ENCODE data around the gene KCNMB3.
A peak's percentile ranks its signal among the peaks of the same experiment; 100 is the strongest.
"Not testable (repeated sequence)": the region's sequence is repeated elsewhere in the genome, so short reads cannot be mapped to it uniquely, and the experiment has no call there.

Gene KCNMB3

GRCh38 chr3:179250803-179251476, at the start of gene KCNMB3:
TSS of gene KCNMB3 (minus strand) at chr3:179251114. CDS start at chr3:179250990, 124 bp downstream.
- DNase-seq = no peak

DNA sequence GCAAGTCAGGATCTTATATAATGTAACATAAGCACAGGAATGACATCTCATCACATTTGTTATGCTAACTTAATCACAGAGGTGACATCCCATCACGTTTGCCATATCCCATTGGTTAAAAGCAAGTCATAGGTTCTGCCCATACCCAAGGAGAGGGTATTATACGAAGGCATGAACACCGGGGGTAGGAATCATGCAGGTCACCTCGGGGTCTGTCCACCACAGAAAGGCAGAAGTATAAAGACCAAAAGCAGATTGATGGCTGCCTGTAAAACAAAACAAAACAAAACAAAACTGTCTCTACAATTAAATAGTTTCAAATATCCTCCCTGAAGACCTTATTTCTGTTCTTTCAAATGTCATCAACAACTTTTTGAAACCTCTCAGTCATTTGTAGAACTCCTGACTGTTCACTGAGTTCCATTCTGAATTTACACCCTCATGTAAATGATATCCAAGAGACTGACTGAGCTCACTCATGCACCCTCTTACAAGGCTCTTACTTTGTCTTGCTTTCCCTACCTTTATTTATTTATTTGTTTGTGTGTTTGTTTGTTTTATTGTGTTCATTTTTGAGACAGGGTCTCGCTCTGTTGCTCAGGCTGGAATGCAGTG, 49.2 kb upstream of the KCNMB3 start:
- no peak for DNase-seq

- no peak for DNase-seq
Observed at GRCh38 chr3:179299316-179299715, 48.4 kb upstream of the KCNMB3 start.

DNA sequence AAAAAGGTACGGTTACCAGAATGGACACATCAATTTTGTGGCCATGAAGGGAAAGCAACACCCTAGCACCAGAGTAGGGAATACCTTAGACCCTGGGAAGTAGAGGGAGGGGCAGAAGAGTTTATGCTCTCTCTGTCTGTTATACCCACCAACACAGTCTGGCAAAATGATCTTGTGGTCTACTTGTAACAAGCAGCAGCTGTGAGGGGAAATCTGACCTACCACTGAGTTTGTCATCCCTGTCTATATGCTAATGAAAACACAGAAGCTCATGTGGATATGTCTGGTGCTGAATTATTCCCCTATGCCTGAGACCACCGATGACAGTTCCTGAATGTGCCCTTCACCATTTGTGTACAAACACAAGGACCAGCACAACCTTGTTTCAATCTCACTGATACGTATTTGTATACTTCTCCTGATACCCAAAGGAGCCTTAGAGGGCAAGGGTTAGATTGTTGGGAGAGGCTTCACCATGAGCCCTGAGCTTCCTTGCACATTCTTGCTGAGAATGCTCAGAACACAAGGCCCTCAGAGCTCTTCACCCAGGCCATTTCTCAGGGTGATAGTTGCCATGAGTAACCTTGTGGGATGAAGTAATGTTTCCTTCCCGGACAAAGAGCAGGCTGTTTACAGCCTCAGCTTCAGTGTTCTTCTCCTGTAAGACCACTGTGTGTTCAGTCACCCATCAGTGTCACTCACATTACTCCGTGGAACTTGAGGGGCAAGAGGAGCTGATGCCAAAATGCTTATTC, 47.2 kb upstream of the KCNMB3 start:
- DNase-seq = no peak

- no peak for DNase-seq
Observed at GRCh38 chr3:179292450-179292849, 41.5 kb upstream of the KCNMB3 start.

DNA sequence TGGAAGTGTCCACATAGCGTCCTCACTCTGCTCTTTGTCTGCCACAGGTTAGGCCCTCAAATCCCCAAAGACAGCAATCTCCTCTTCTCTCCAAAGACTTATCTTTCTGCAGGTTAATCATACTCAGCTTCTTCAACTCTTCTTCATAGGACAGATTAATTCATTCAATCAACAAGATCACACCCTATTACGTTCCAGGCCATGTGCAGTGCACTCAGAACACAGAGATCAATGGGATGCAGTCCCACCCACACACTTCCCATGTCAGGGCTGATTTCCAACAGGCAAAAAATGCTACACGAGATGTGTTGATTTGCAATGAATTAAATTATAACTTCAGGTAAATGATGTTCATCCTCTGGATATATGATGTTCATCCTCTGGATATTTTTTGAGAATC, 38.4 kb upstream of the KCNMB3 start:
- DNase-seq = no peak

DNA sequence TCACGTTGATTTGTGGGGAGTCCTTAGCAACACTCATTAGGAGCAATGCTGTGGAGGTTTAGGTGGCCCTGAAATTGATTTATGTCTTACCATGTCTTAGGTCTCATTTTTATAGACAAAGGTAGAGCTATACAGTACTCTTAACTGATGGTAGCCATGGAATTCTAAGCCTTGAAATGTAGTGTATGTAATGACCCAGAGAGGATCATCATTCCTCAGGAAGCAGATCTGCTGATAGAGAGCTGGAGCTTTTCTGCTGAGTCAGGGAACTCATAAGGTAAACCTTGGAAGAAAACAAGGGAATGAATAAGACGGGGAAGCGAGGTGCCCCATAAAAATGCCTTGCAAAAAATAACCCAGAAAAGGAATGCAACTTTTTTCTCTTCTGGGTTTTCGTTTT, 37.9 kb upstream of the KCNMB3 start:
- no peak for DNase-seq

DNA sequence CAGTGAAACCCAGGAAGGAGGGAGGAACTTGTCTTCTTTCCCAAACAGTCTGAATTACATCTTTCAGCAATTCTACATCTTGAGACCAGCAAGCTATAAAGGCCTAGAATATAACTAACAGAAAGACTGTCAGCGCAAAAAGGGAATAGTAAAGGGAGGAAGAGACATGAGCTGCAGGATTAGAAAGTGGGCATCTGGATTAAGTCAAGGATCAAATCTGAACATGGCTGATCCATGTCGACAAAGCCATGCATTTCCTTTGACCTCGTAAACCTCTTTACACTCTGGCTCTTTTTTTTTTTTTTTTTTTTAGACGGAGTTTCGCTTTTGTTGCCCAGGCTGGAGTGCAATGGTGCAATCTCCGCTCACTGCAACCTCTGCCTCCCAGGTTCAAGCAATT, 35.4 kb upstream of the KCNMB3 start:
- no peak for DNase-seq

- DNase-seq = no peak
Observed at GRCh38 chr3:179281825-179282224, 30.9 kb upstream of the KCNMB3 start.

DNA sequence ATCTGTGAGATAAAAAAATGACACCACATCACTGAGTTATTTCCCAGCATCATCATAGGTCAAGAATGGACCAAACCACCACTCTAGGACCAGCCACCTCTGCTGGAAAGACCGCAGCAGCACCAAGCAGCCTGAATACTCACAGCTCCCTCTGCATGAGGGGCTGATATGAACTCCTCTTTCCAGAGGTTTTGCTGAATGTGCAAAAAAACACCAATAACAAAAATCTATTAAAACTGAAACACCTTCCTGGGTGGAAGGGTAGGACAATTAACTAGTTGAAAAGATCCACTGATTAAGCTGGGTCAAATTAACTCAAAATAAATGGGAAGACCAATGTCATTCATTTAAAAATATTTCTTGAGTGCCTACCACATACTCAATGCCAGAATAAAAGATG, 28.9 kb upstream of the KCNMB3 start:
- no peak for DNase-seq

DNA sequence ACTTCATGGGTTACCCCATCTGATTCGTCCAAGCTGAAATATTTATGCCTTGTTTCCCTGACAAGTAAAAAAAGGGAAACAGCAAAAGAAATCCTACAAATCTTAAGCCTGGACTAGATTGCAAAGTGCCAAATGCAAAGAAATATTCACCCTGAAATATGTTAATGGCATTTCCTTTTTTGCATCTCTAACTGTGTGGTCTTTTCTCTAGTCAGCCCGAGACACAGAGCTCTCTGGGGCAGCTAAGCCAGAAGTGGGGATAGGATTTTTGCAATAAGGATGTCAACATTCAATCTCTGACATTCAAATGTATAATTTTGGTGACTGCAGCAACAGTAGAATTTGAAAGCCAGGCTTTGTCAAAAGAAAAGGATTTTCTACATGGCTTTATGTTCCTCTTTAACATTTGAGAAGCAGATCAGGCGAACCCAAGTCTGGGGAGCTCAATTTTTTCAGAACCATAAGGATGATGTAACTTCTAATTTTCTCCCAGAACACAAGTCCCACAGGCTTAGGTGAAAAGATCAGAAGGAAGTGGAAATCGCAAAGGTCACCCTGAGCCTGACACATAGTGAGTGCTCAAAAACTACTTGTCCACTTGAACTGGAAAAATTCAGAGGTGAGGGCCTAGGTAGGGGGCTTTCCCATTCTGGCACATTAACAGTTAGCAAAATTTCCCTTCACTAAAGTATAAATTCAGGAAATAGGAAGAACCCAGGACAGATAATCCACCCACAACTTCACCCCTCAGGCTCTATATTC, 28.2 kb upstream of the KCNMB3 start:
- no peak for DNase-seq

- DNase-seq = no peak
Observed at GRCh38 chr3:179278151-179278550, 27.2 kb upstream of the KCNMB3 start.

DNA sequence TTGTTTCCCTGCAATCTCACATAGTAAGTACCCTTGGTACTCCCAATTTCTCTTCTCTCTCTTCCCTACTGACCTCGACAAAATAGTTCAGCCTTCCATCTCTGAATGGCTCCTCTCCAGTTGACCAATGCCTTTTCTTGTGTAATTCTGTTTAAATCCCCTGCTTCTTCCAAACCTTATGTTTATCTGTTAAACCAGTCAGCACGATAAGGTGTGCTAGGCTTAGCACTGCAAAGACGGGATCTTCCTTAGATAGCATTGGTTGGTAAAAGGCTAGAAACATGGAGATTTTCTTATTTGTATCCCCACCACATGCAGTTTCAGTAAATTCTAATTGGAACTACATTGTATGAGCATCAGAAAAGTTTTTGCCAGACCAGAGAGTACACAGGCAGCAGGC, 25.8 kb upstream of the KCNMB3 start:
- DNase-seq = no peak

DNA sequence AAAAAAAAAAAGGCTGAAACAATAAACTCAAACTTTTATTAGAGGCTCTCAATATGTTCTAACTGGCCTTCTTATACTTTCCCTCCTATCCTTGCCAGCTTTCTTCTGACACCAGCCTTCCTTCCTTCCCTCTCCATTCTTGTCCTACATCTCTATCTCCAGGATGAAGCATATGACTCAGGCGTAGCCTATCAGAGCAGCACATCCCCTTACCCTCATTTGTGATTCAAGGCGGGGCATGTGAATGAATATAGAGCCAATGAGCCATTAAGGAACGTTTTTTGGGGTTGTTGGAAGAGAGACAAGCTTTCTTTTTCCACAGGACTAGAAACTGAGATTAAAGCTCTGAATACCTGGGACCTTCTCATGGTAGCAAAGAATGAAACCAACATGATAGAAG, 25.1 kb upstream of the KCNMB3 start:
- DNase-seq = no peak

GRCh38 chr3:179274434-179274833, 23.5 kb upstream of the KCNMB3 start:
- not testable (repeated sequence) for DNase-seq

DNA sequence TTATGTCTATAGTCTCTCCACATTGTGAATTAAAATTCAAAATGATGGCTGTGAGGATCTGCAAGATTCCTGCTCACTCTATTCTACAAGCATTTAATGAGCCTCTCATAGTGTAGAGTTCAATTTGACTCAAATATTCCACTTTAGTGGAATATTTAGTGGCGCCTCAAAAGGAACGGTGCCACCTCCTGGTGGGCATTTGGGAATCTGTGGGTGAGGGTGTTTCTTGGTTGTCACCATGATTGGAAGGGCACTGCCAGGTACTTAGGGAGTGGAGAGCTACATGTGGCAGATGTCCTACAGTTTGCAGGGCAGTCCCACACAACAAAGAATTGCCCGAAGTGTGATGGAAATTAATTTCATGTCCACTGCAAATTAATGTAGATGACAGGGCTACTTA, 21.5 kb upstream of the KCNMB3 start:
- no peak for DNase-seq

DNA sequence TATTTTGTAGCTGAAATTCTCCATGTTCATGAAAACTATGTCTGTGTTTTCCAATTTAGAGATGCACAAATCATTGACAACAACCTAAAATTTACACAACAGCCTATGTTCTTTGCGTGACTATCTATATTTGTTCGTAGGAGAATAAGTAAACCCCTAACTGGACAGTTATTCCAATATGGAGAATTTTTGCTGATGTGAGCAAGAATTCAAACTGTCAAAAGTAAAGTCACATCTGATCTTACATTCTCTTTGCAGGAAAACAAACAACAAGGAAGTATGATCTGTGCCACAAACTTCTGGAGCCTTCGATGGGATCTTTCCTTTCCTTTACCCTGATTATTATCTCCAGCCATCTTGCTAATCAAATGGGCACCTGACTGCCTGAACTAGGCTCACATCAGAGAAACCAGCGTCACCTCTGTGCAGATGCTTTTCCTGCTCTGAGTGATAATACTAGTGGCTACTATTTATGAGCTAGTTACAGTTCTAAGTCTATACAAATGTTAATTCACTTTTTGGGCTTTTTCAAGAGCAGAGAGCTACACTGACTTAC, 18.3 kb upstream of the KCNMB3 start:
- no peak for DNase-seq

DNA sequence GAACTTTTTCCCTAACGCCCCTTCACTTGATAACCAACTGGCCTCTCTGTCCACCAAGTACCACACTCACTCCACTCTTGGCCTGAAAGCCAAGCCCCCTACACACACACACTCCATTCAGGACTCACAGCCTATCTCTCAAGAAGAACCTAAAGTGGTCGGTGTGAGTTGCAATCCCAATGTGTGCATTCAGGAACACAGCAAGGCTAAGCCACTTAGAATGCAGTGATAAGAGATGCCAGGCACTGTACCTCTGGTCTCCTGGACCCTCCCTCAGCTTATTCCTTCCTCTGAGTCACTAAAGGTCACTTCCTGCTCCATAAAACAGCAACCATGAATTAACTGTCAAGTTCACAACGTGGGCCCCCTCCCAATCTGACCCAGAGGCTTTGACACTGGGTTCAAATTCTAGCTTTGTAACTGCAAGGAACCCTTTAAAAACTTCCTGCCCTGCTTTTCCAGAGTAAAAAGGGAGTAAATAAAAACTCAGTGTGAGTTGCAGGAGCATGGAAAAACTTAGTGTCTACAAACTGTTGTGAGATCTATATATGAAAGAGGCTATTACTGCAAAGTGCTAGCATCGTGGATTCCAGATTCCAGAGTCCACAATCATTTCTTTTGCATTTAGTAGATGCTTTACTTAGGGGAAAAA, 17.6 kb upstream of the KCNMB3 start:
- no peak for DNase-seq

DNA sequence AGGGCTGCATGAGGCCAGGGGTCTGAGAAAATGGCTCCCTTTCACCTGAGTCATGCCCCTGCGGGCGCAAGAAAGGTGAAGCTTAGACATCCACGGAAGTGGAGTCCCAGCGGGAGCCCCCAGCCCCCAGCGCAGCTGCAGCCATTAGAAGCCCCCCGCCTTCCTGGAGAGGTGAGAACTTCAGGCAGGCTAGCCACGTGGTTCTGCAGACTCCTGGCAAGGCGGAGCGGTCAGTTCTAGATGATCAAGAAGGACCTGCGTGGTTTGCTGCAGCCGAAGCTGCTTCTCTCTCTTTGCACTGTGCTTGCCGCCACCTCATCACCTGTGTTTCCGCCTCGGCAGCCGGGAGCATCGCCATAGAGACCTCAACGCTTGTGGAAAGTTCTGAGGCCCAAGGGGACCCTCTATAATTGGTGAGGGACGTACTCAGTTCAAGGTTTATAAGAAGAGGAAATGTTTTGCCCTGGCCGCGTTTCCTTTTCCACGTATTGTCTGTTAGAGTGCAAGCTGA, 15.8 kb upstream of the KCNMB3 start:
- peak; percentile 34 for DNase-seq

GRCh38 chr3:179265875-179266274, 15.0 kb upstream of the KCNMB3 start:
- DNase-seq = no peak

GRCh38 chr3:179265092-179265491, 14.2 kb upstream of the KCNMB3 start:
- DNase-seq = no peak

- no peak for DNase-seq
Observed at GRCh38 chr3:179264449-179264848, 13.5 kb upstream of the KCNMB3 start.
